GM13977 (cell line): ENCODE measurements around the gene JPT1.
"Not testable (repeated sequence)": the region's sequence is repeated elsewhere in the genome, so short reads cannot be mapped to it uniquely, and the experiment has no call there.

Experiments
- DNase-seq: peaks from one replicate; pipeline ENCODE4 v3.0.0; 2012; ENCODE audit warnings: low spot score
- in situ Hi-C: fragments of 300-500 bp; cut with MboI; formaldehyde crosslinking; loops from one replicate; pipeline ENCODE4 v1.12.0; 2022; ENCODE audit warnings: low sequenced_read_pairs, low pct_unique_long_range_greater_than_20kb, mixed read lengths, inconsistent platforms; ENCODE audit not compliant: unreplicated experiment
- TF ChIP-seq, protein P1 (sequence below): IDR thresholded peaks from 2 replicates; pipeline ENCODE4 v1.5.1; 2012; ENCODE audit warnings: mild to moderate bottlenecking, control low read depth; ENCODE audit not compliant: insufficient read depth; ENCODE audit errors: extremely low read depth, missing control alignments

The JPT1 gene

GRCh38 chr17:75176625-75177024 is 22.3 kb upstream of the JPT1 start:
- TF ChIP-seq, protein P1, sequence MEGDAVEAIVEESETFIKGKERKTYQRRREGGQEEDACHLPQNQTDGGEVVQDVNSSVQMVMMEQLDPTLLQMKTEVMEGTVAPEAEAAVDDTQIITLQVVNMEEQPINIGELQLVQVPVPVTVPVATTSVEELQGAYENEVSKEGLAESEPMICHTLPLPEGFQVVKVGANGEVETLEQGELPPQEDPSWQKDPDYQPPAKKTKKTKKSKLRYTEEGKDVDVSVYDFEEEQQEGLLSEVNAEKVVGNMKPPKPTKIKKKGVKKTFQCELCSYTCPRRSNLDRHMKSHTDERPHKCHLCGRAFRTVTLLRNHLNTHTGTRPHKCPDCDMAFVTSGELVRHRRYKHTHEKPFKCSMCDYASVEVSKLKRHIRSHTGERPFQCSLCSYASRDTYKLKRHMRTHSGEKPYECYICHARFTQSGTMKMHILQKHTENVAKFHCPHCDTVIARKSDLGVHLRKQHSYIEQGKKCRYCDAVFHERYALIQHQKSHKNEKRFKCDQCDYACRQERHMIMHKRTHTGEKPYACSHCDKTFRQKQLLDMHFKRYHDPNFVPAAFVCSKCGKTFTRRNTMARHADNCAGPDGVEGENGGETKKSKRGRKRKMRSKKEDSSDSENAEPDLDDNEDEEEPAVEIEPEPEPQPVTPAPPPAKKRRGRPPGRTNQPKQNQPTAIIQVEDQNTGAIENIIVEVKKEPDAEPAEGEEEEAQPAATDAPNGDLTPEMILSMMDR = no peak
- DNase-seq = no peak
- in situ Hi-C loops = loop anchor here (25.0 kb wide), 1 partner anchor 414 kb away; no protein-coding TSS in a partner anchor

DNA sequence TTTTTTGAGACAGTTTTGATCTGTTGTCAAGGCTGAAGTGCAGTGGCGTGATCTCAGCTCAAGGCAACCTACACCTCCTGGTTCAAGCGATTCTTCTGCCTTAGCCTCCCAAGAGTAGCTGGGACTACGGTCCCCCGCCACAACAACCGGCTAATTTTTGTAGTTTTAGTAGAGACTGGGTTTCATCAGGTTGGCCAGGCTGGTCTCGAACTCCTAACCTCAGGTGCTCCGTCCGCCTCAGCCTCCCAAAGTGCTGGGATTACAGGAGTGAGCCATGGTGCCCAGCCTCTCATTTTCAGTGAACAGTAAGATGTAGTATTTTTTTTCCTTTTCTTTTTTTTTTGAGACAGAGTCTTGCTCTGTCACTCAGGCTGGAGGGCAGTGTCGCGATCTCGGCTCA is 20.7 kb upstream of the JPT1 start:
- no peak for DNase-seq
- in situ Hi-C loops = loop anchor here (25.0 kb wide), 1 partner anchor 413 kb away; no protein-coding TSS in a partner anchor
- TF ChIP-seq, protein P1 = no peak

DNA sequence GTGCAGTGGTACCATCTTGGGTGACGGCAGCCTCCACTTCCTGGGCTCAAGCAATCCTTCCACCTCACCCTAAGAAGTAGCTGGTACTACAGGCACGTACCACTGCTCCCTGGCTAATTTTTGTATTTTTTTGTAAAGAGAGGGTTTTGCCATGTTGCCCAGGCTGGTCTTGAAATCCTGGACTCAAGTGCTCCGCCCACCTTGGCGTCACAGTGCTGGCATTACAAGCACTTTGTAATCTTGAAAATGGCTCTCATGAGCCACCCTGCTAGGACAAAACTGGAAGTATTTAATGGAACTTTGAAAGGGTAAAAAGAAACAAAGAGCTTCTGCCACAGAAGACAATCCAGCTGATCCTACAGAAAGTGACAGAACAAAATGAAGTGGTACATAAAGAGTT is 19.2 kb upstream of the JPT1 start:
- TF ChIP-seq, protein P1 = no peak
- in situ Hi-C loops = no loop called here
- DNase-seq = no peak

DNA sequence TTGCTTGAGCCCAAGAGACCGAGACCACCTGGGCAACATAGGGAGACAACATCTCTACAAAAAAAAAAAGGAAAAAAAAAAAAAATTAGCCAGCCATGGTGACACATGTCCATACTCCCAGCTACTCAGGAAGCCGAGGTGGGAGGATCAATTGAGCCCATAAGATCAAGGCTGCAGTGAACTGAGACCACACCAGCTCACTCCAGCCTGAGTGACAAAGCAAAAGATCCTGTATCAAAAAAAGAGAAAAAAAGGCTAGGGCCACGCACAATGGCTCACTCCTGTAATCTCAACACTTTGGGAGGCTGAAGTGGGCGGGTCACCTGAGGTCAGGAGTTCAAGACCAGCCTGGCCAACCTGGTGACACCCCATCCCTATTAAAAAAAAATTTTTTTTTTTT is 14.7 kb upstream of the JPT1 start:
- TF ChIP-seq, protein P1 = no peak
- in situ Hi-C loops = no loop called here
- no peak for DNase-seq

GRCh38 chr17:75164606-75165005 is 10.3 kb upstream of the JPT1 start:
- DNase-seq, in situ Hi-C loops: not testable (repeated sequence)

DNA sequence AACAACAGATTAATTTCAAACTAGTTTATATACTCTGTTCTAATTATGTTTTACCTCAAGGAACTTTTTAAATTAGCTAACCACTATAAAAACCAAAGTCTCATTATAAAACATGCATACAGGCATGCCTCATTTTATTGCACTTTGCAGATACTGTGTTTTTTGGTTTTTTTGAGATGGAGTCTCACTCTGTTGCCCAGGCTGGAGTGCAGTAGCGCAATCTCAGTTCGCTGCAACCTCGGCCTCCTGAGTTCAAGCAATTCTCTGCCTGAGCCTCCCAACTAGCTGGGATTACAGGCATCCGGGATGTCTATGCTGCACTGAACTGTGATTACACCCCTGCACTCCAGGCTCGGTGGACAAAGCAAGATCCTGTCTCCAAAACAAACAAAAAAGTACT is 8.8 kb upstream of the JPT1 start:
- in situ Hi-C loops = no loop called here
- TF ChIP-seq, protein P1 = no peak
- no peak for DNase-seq

DNA sequence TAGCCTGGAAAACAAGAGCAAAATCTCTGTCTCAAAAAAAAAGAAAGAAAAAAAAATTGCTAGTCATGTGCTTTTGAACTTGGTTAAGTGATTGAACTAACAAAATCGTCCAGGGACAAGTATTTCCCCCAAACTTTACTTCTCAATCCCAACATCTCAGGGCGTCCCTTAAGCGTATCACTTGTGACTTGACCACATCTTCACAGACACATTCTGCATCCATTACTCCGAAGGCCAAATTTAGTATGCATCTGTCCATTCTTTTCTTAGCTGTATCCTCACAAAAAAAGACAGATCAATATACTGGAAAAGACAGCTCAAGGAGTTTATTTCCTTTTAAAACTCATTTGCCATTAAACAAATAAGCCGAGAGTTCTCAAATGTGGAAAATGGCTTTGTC is 5.9 kb upstream of the JPT1 start:
- in situ Hi-C loops = no loop called here
- TF ChIP-seq, protein P1 = no peak
- DNase-seq = no peak
